Umbilical cord (tissue), 2 donors: ENCODE data around the gene TMEM184C. TPM values are rescaled to one million over a fixed set of nuclear protein-coding genes. Genes with fewer than 3 reads are reported as not detected.

Experiments
- DNase-seq: peaks from one replicate; pipeline ENCODE4 v3.0.0-alpha.2; 2015; ENCODE audit warnings: low spot score
- total RNA-seq: library from RNA; depleted of rRNA; stranded (reverse); fragments of >200 nt; gene quantifications from one replicate; pipeline ENCODE4 v1.2.3, GENCODE V29; 2014; ENCODE audit warnings: low replicate concordance; ENCODE audit not compliant: insufficient read depth

TMEM184C gene
- total RNA-seq: 43.3 TPM

GRCh38 chr4:147617173-147617840, at the start of gene TMEM184C:
TMEM184C (plus strand) TSS chr4:147617397; CDS start chr4:147617957, 560 bp downstream.
- peak; percentile 98 for DNase-seq

GRCh38 chr4:147570616-147571015, 46.6 kb upstream of the TMEM184C start:
- no peak for DNase-seq

GRCh38 chr4:147571036-147571770, 46.0 kb upstream of the TMEM184C start:
- DNase-seq: no peak

- no peak for DNase-seq
Observed at GRCh38 chr4:147576084-147576483, 41.1 kb upstream of the TMEM184C start.

GRCh38 chr4:147578051-147578476, 39.1 kb upstream of the TMEM184C start:
- DNase-seq: no peak

- no peak for DNase-seq
Observed at GRCh38 chr4:147578593-147578992, 38.6 kb upstream of the TMEM184C start.

- DNase-seq: no peak
Observed at GRCh38 chr4:147580396-147580795, 36.8 kb upstream of the TMEM184C start.

- no peak for DNase-seq
Observed at GRCh38 chr4:147581606-147582350, 35.4 kb upstream of the TMEM184C start.

GRCh38 chr4:147582386-147583060, 34.7 kb upstream of the TMEM184C start:
- DNase-seq: no peak

GRCh38 chr4:147583876-147584275, 33.3 kb upstream of the TMEM184C start:
- no peak for DNase-seq

- peak; percentile 27 for DNase-seq
Observed at GRCh38 chr4:147586032-147586431, 31.2 kb upstream of the TMEM184C start.

GRCh38 chr4:147586637-147587036, 30.6 kb upstream of the TMEM184C start:
- DNase-seq: peak; percentile 12

- no peak for DNase-seq
Observed at GRCh38 chr4:147587041-147587440, 30.2 kb upstream of the TMEM184C start.

- peak; percentile 51 for DNase-seq
Observed at GRCh38 chr4:147589586-147589985, 27.6 kb upstream of the TMEM184C start.

- peak; percentile 85 for DNase-seq
Observed at GRCh38 chr4:147590249-147590920, 26.8 kb upstream of the TMEM184C start.

- DNase-seq: no peak
Observed at GRCh38 chr4:147591106-147591505, 26.1 kb upstream of the TMEM184C start.

- DNase-seq: no peak
Observed at GRCh38 chr4:147594107-147594506, 23.1 kb upstream of the TMEM184C start.

GRCh38 chr4:147594578-147594977, 22.6 kb upstream of the TMEM184C start:
- no peak for DNase-seq

GRCh38 chr4:147596377-147596776, 20.8 kb upstream of the TMEM184C start:
- no peak for DNase-seq

- DNase-seq: peak; percentile 7
Observed at GRCh38 chr4:147596981-147597380, 20.2 kb upstream of the TMEM184C start.

GRCh38 chr4:147597561-147597960, 19.6 kb upstream of the TMEM184C start:
- no peak for DNase-seq
